Aorta (tissue), 5 donors: ENCODE results near the gene PLXNA1. TPM values are rescaled to one million over a fixed set of nuclear protein-coding genes. Genes with fewer than 3 reads are reported as not detected.

ENCODE experiments used
- ATAC-seq: fragments of 200-7000 bp; cut with Tn5 transposase; one replicate; pipeline ENCODE4 v1.9.1; 2022; ENCODE audit warnings: moderate library complexity; ENCODE audit not compliant: low FRiP score
- DNase-seq, 2 donors: peaks; one replicate each; pipeline ENCODE4 v3.0.0-alpha.2; 2020
- H3K27ac ChIP-seq, 2 donors: one replicate each; pipeline ENCODE4 v1.5.1; 2013; ENCODE audit warnings: low read length in 2 of 2, mild to moderate bottlenecking in 2 of 2, moderate library complexity in 2 of 2, control low read depth in 1 of 2, inconsistent platforms in 1 of 2, low read depth in 1 of 2
- H3K27me3 ChIP-seq, 2 donors: one replicate each; pipeline ENCODE4 v1.6.1; 2013; ENCODE audit warnings: control low read depth in 1 of 2, low read length in 1 of 2, mild to moderate bottlenecking in 1 of 2, moderate library complexity in 1 of 2; ENCODE audit not compliant: insufficient read depth in 2 of 2, control insufficient read depth in 1 of 2
- H3K36me3 ChIP-seq, 2 donors: one replicate each; pipeline ENCODE4 v1.6.1; 2013; ENCODE audit warnings: control low read depth in 1 of 2, low read length in 1 of 2, mild to moderate bottlenecking in 1 of 2; ENCODE audit not compliant: insufficient read depth in 2 of 2, control insufficient read depth in 1 of 2
- H3K4me1 ChIP-seq, 2 donors: one replicate each; pipeline ENCODE4 v1.6.1; 2013; ENCODE audit warnings: low read length in 2 of 2, control low read depth in 1 of 2, mild to moderate bottlenecking in 1 of 2, moderate library complexity in 1 of 2; ENCODE audit not compliant: insufficient read depth in 2 of 2, control insufficient read depth in 1 of 2
- H3K4me3 ChIP-seq, 2 donors: one replicate each; pipeline ENCODE4 v1.5.1; 2013; ENCODE audit warnings: low read length in 2 of 2, control low read depth in 1 of 2, mild to moderate bottlenecking in 1 of 2
- H3K9me3 ChIP-seq: one replicate; pipeline ENCODE4 v1.6.1; 2013; ENCODE audit warnings: mild to moderate bottlenecking, low read length; ENCODE audit not compliant: control insufficient read depth
- WGBS, 2 donors: extraction: QIAGEN DNeasy Blood & Tissue Kit; methylation state at CpG; one replicate each; pipeline ENCODE4 v1.1.7; 2013; 5-methylcytosine and 5-hydroxymethylcytosine counted together
- intact Hi-C, 2 donors: fragments of 100-400 bp; cut with DNase I; formaldehyde crosslinking; loops; one replicate each; pipeline versions ENCODE4 v1.14.2 to v1.15.0; 2022
- polyA plus RNA-seq, 2 donors: library from polyadenylated mRNA; stranded (reverse); fragments of 200-250 nt; gene quantifications; one replicate each; pipeline ENCODE4 v1.2.3, GENCODE V29; 2013
- total RNA-seq, 2 donors: library from RNA; stranded (reverse); fragmentation: NEBNext Ultra II Directional; extraction: Animal tissue kit (Norgen Biotek cat#: 25700); gene quantifications; one replicate each; pipeline ENCODE4 v1.2.1, GENCODE V29; 2021
- donor health status: healthy with polysubstance abuse.
- donor health status: Bipolar disorder and iron deficiency.
- donor health status: DM: no; HTN: no; CAD: no.
- donor health status: DM: no; HTN: no; CAD: no.
- donor health status: DM: yes; HTN: yes; CAD: no.

PLXNA1 gene
- total and polyA plus RNA-seq, 4 donors = 6.0 to 51.3 (median 21.3) TPM

- H3K36me3 ChIP-seq = no peaks in the 10 kb centered on the region
- H3K4me3 ChIP-seq = no peak overlapping the region
- WGBS, 2 donors = 82 to 89% methylated on average over 6 of the region's 6 CpGs
- ATAC-seq (no peak), DNase-seq (no peak)
- intact Hi-C loops = no loop called here
- H3K27me3 ChIP-seq = no peaks in the 10 kb centered on the region
- peaks cover 2% of the 10 kb centered on the region for H3K9me3 ChIP-seq
- no peaks in the 10 kb centered on the region for H3K4me1 ChIP-seq
- no peak overlapping the region for H3K27ac ChIP-seq
Observed at GRCh38 chr3:126977821-126978220, 5.1 kb upstream of the PLXNA1 start.

DNA sequence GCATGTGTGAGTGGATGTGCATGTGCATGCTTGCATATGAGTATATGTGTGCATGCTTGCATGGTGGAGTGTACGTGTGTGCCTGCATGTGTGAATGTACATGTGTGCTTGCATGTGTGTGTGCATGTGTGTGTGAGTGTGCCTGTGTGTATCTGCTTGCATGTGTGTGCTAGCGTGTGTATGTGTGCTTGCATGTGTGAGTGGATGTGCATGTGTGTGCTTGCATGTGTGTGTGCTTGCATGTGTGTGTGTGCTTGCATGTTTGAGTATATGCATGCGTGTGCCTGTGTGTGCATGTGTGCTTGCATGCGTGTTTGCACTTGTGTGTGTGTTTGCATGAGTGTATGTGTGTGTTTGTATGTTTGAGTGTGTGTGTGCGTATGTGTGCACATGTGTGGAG lies 4.6 kb upstream of the PLXNA1 start:
- 91 to 95% methylated on average over 5 of the region's 5 CpGs for WGBS, 2 donors
- Histone ChIP-seq H3K27ac (no peak overlapping the region), H3K9me3 (peaks cover 2% of the 10 kb centered on the region), H3K36me3 (no peaks in the 10 kb centered on the region), H3K4me1 (no peaks in the 10 kb centered on the region), H3K27me3 (no peaks in the 10 kb centered on the region), H3K4me3 (no peak overlapping the region)
- intact Hi-C loops = no loop called here
- ATAC-seq (no peak), DNase-seq (no peak)

GRCh38 chr3:126979046-126979628 lies 3.8 kb upstream of the PLXNA1 start:
- H3K27me3 ChIP-seq = no peaks in the 10 kb centered on the region
- intact Hi-C loops = no loop called here
- H3K4me1 ChIP-seq = no peaks in the 10 kb centered on the region
- no peak overlapping the region for H3K4me3 ChIP-seq
- ATAC-seq = no peak
- 50 to 52% methylated on average over 5 of the region's 5 CpGs for WGBS, 2 donors
- H3K9me3 ChIP-seq = no peaks in the 10 kb centered on the region
- H3K36me3 ChIP-seq = no peaks in the 10 kb centered on the region
- no peak overlapping the region for H3K27ac ChIP-seq
- no peak for DNase-seq

GRCh38 chr3:126980266-126980811 lies 2.6 kb upstream of the PLXNA1 start:
- no peak for ATAC-seq
- intact Hi-C loops = loop anchor here (5.0 to 10.0 kb wide), 5 partner anchors 62 to 477 kb away; no protein-coding TSS in a partner anchor
- Histone ChIP-seq H3K4me3 (no peak overlapping the region), H3K9me3 (no peaks in the 10 kb centered on the region), H3K27ac (no peak overlapping the region), H3K27me3 (no peaks in the 10 kb centered on the region), H3K36me3 (no peaks in the 10 kb centered on the region), H3K4me1 (no peaks in the 10 kb centered on the region)
- whole genome bisulfite sequencing, 2 donors = 87 to 92% methylated on average over 15 of the region's 15 CpGs
- no peak for DNase-seq

DNA sequence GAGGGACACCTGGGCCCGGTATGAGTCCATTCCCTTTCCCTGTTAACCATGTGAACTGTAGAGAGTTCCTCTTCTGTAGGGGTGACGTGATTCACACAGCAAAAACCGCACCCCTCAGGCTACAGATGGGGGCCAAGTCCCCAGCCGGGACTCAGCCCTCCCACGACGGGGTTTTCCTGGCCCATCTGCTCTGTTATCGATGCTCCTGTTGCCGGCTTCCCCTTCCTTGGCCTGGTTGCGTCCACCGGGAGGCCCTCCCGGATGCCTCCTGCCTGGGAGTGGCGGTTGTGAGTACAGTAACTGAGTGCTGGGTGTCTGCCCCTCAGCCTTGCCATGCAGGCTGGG lies 817 bp upstream of the PLXNA1 start:
- Histone ChIP-seq H3K36me3 (no peaks in the 10 kb centered on the region), H3K27ac (no peak overlapping the region), H3K4me1 (no peaks in the 10 kb centered on the region), H3K9me3 (no peaks in the 10 kb centered on the region), H3K4me3 (no peak overlapping the region), H3K27me3 (no peaks in the 10 kb centered on the region)
- DNase-seq (no peak), ATAC-seq (peak; percentile 3)
- WGBS, 2 donors = 10 to 12% methylated on average over 12 of the region's 12 CpGs
- intact Hi-C loops = loop anchor here (2.0 to 10.0 kb wide), 7 partner anchors 60 to 565 kb away; no protein-coding TSS in a partner anchor

DNA sequence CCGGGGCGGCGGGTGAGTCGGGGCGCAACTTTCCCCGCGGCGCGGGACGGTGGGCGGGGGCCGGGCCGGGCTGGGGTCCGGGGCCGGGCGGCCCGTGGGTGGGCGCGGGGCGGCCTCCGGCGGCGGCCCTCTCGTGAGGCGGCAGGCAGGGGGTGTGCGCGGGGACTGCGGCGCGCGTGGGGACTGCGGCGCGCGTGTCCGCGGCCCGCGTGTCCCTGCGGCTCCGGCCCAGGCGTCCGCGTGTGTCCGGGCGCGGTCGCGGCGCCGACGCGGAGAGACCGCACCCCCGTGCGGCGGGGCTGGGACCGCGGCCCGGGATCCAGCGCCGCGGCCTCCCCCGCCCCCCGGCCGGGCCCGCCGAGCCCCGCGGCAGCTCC lies 349 bp downstream of the PLXNA1 start:
- 0 to 1% methylated on average over 29 to 70 of the region's 70 CpGs for WGBS, 2 donors
- intact Hi-C loops = loop anchor here (2.0 to 10.0 kb wide), 7 partner anchors 59 to 564 kb away; no protein-coding TSS in a partner anchor
- H3K9me3 ChIP-seq = no peaks in the 10 kb centered on the region
- DNase-seq (no peak), ATAC-seq (no peak)
- no peaks in the 10 kb centered on the region for H3K4me1 ChIP-seq
- H3K27ac ChIP-seq = no peak overlapping the region
- H3K4me3 ChIP-seq = peak overlapping the region; percentile 72 to 86
- no peaks in the 10 kb centered on the region for H3K27me3 ChIP-seq
- no peaks in the 10 kb centered on the region for H3K36me3 ChIP-seq

GRCh38 chr3:126983653-126984390 lies 907 bp downstream of the PLXNA1 start:
- Histone ChIP-seq H3K4me3 (peak overlapping the region; percentile 72 to 86), H3K9me3 (no peaks in the 10 kb centered on the region), H3K36me3 (no peaks in the 10 kb centered on the region), H3K27ac (no peak overlapping the region), H3K27me3 (no peaks in the 10 kb centered on the region), H3K4me1 (no peaks in the 10 kb centered on the region)
- ATAC-seq = peak; percentile 19
- 0 to 1% methylated on average over 30 to 61 of the region's 61 CpGs for WGBS, 2 donors
- no peak for DNase-seq
- intact Hi-C loops = loop anchor here (2.0 to 10.0 kb wide), 7 partner anchors 58 to 563 kb away; no protein-coding TSS in a partner anchor

DNA sequence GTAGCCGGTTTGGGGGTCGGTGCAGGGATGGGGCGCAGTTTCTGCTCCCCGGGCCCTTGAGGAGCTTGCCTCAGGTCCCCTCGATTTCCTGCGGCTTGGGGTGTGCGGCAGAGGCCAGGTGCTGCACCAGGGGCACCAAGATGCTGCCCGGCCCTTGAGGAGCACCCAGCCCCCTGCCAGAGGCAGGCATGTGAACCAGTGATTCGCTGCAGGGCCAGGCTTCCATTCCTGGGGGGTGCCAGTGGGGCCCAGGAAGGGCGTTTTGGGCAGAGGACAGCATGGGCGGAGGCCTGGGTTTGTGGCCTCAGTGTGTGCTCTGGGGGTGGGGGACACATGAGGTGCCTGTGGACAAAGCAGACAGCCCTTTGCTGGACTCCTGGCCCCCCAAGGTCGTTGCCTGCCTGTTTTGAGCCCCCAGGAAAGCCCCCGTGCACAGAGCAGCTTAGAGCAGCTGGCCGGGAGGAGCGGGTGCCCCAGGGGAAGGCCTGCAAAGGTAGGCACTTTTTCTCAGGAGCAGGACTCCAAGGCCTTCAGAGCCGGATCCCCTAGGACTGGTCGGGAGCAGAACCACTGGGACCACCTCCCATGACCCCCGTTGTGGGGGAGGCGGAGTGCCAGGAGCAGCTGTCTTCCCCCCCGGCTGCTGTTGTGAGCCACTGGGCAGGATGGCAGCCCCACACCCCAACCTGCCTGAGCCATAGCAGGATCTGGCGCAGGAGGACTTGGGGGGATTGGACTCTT lies 1.6 kb downstream of the PLXNA1 start:
- intact Hi-C loops = loop anchor here (5.0 to 10.0 kb wide), 5 partner anchors 58 to 473 kb away; no protein-coding TSS in a partner anchor

More for the DNA sequence above, 1.6 kb downstream of the PLXNA1 start:
- ATAC-seq (no peak), DNase-seq (no peak)
- no peaks in the 10 kb centered on the region for H3K9me3 ChIP-seq
- H3K27me3 ChIP-seq = no peaks in the 10 kb centered on the region
- 26 to 28% methylated on average over 19 to 21 of the region's 21 CpGs for WGBS, 2 donors
- no peaks in the 10 kb centered on the region for H3K36me3 ChIP-seq
- peak overlapping the region in 1 of 2 donors; percentile 30 for H3K27ac ChIP-seq
- no peaks in the 10 kb centered on the region for H3K4me1 ChIP-seq
- peak overlapping the region; percentile 72 to 86 for H3K4me3 ChIP-seq
